ENCODE measurements around the gene SAYSD1. TPM values are rescaled to one million over a fixed set of nuclear protein-coding genes. Genes with fewer than 3 reads are reported as not detected.

Gene SAYSD1
- total RNA-seq, 3 donors from 2014 or later = 13.6 to 15.4 (median 13.9) TPM

Other genes starting within 250 kb of the SAYSD1 start
- under 1 TPM; 0.05 to 0.16 (median 0.08) TPM for gene GLP1R, start 66.4 kb downstream of the SAYSD1 start, total RNA-seq
- gene KCNK5, start 114.3 kb upstream of the SAYSD1 start, total RNA-seq = 10 to 100 TPM; 21.3 to 22.9 (median 22.2) TPM
- gene KCNK17, start 199.2 kb upstream of the SAYSD1 start, total RNA-seq = not detected
- gene KCNK16, start 207.5 kb upstream of the SAYSD1 start, total RNA-seq = not detected